Gastrocnemius medialis (tissue), 4 donors: ENCODE results near the gene AP3S1. TPM values are rescaled to one million over a fixed set of nuclear protein-coding genes. Genes with fewer than 3 reads are reported as not detected.
A peak's percentile ranks its signal among the peaks of the same experiment; 100 is the strongest.

Source experiments
- ATAC-seq, 2 donors: fragments of 150-250 bp; one replicate each; pipeline ENCODE4 v1.9.1; 2016
- DNase-seq, 2 donors: peaks; one replicate each; pipeline ENCODE4 v3.0.0-alpha.2; 2019
- H3K27ac ChIP-seq, 4 donors: fragments of 200-600 bp; sonication (generic); 1 replicate in 1 of 4; 2 replicates in 3 of 4; pipeline ENCODE4 v1.5.1; 2016 to 2018; ENCODE audit warnings: mild to moderate bottlenecking in 2 of 4, moderate library complexity in 1 of 4
- H3K27me3 ChIP-seq, 3 donors: fragments of 200-600 bp; sonication (generic) in 2 of 3; 1 replicate in 1 of 3; 2 replicates in 2 of 3; pipeline versions ENCODE4 v1.5.1 to v1.6.0; 2016 to 2019; ENCODE audit warnings: mild to moderate bottlenecking in 1 of 3, moderate library complexity in 1 of 3
- H3K36me3 ChIP-seq, 2 donors: fragments of 200-600 bp; sonication (generic) in 1 of 2; one replicate each; pipeline ENCODE4 v1.5.1; 2017 to 2018
- H3K4me1 ChIP-seq, 2 donors: fragments of 200-600 bp; sonication (generic) in 1 of 2; one replicate each; pipeline ENCODE4 v1.5.1; 2016 to 2017; ENCODE audit warnings: mild to moderate bottlenecking in 2 of 2
- H3K4me3 ChIP-seq, 4 donors: fragments of 200-600 bp; sonication (generic) in 3 of 4; 1 replicate in 1 of 4; 2 replicates in 3 of 4; pipeline ENCODE4 v1.5.1; 2016 to 2019; ENCODE audit warnings: mild to moderate bottlenecking in 2 of 4
- H3K9me3 ChIP-seq, 3 donors: fragments of 200-600 bp; sonication (generic) in 2 of 3; 1 replicate in 1 of 3; 2 replicates in 2 of 3; pipeline ENCODE4 v1.5.1; 2016 to 2019
- CTCF ChIP-seq, 5 experiments: fragments of 450-650 bp in 3 of 5; fragments of 200-600 bp in 2 of 5; sonication (generic) in 2 of 5; IDR thresholded peaks in 4 of 5; conservative IDR thresholded peaks in 1 of 5; 1 replicate in 4 of 5; 2 replicates in 1 of 5; pipeline ENCODE4 v1.5.1; 2016 to 2019; ENCODE audit warnings: antibody characterized with exemption in 5 of 5, mild to moderate bottlenecking in 3 of 5, moderate library complexity in 3 of 5
- POLR2A ChIP-seq, 2 donors: fragments of 450-650 bp; IDR thresholded peaks; one replicate each; pipeline ENCODE4 v1.6.1; 2017; ENCODE audit warnings: antibody characterized with exemption in 2 of 2, mild to moderate bottlenecking in 2 of 2, moderate library complexity in 2 of 2
- in situ Hi-C, 4 donors: fragments of 200-750 bp; cut with MboI; loops; one replicate each; pipeline versions ENCODE4 v1.15.0 to v1.8.0; 2017; ENCODE audit warnings: low sequenced_read_pairs in 4 of 4
- intact Hi-C: fragments of 100-400 bp; cut with DNase I; formaldehyde crosslinking; loops from one replicate; pipeline ENCODE4 v1.15.1; 2023; ENCODE audit warnings: low total_unique reads
- total RNA-seq, 4 donors: library from RNA; depleted of rRNA; stranded (reverse); fragments of >200 nt; gene quantifications; one replicate each; pipeline versions ENCODE4 v1.1.0 to v1.2.3, GENCODE V29; 2016

The AP3S1 gene
- 100 to 1,000 TPM in 1 of 4 donors, 10 to 100 TPM in 3; 13.0 to 121 (median 25.5) TPM for total RNA-seq

- TF ChIP-seq CTCF (IDR thresholded peaks at IDR 0.05 in 4 of 5, conservative IDR thresholded peaks at IDR 0.05 in 1 of 5) (peak in 1 of 5 experiments; percentile 17), POLR2A (IDR thresholded peaks at IDR 0.05) (peak; percentile 83 to 87)
- in situ Hi-C loops, result loop anchor here in 1 of 4 donors (25.0 kb wide), 1 partner anchor 554 kb away; the partner anchor contains the start of gene CCDC112
- no peaks in the 10 kb centered on the region for H3K9me3 ChIP-seq
- no peaks in the 10 kb centered on the region for H3K27me3 ChIP-seq
- peaks cover 0 to 10% of the 10 kb centered on the region in 2 donors for H3K36me3 ChIP-seq
- peak within 1 kb of the TSS; percentile 91 to 96 (median 94) for H3K27ac ChIP-seq
- ATAC-seq (peak; percentile 94 to 97), DNase-seq (peak; percentile 88)
- peaks cover 37 to 52% of the 10 kb centered on the region in 2 donors for H3K4me1 ChIP-seq
- H3K4me3 ChIP-seq, result peak within 1 kb of the TSS; percentile 73 to 92 (median 86)
- intact Hi-C loops, result loop anchor here (2.0 to 5.0 kb wide), 4 partner anchors 15 to 299 kb away; partner anchors contain the start of genes COMMD10, FEM1C and TMED7
These were observed at the start of gene AP3S1, which contains the start of gene ATG12 for GRCh38 chr5:115841382-115842088. AP3S1 (plus strand) TSS chr5:115841935; CDS start chr5:115842038, 103 bp downstream. ATG12 (minus strand) TSS chr5:115841565; CDS start chr5:115841552, 13 bp downstream.

GRCh38 chr5:115795700-115796099, 46.0 kb upstream of the AP3S1 start:
- Histone ChIP-seq H3K36me3 (no peaks in the 10 kb centered on the region), H3K9me3 (no peaks in the 10 kb centered on the region), H3K4me1 (no peaks in the 10 kb centered on the region), H3K27ac (no peak overlapping the region), H3K4me3 (no peak overlapping the region), H3K27me3 (no peaks in the 10 kb centered on the region)
- in situ Hi-C loops (no loop called here), intact Hi-C loops (no loop called here)
- DNase-seq (no peak), ATAC-seq (no peak)
- TF ChIP-seq POLR2A (IDR thresholded peaks at IDR 0.05) (no peak), CTCF (IDR thresholded peaks at IDR 0.05 in 4 of 5, conservative IDR thresholded peaks at IDR 0.05 in 1 of 5) (no peak)

GRCh38 chr5:115796656-115797055, 45.1 kb upstream of the AP3S1 start:
- Histone ChIP-seq H3K27me3 (no peaks in the 10 kb centered on the region), H3K4me3 (no peak overlapping the region), H3K36me3 (no peaks in the 10 kb centered on the region), H3K9me3 (no peaks in the 10 kb centered on the region), H3K27ac (no peak overlapping the region), H3K4me1 (no peaks in the 10 kb centered on the region)
- in situ Hi-C loops, result no loop called here
- no peak for DNase-seq
- intact Hi-C loops, result no loop called here
- TF ChIP-seq CTCF (IDR thresholded peaks at IDR 0.05 in 4 of 5, conservative IDR thresholded peaks at IDR 0.05 in 1 of 5) (no peak), POLR2A (IDR thresholded peaks at IDR 0.05) (no peak)
- ATAC-seq, result no peak

- in situ Hi-C loops, result no loop called here
- TF ChIP-seq POLR2A (IDR thresholded peaks at IDR 0.05), result no peak
- TF ChIP-seq CTCF (IDR thresholded peaks at IDR 0.05 in 4 of 5, conservative IDR thresholded peaks at IDR 0.05 in 1 of 5), result no peak
- ATAC-seq, result peak; percentile 14 to 39
- Histone ChIP-seq H3K4me3 (no peak overlapping the region), H3K4me1 (no peaks in the 10 kb centered on the region), H3K27me3 (no peaks in the 10 kb centered on the region), H3K36me3 (no peaks in the 10 kb centered on the region), H3K9me3 (no peaks in the 10 kb centered on the region), H3K27ac (no peak overlapping the region)
- intact Hi-C loops, result no loop called here
- no peak for DNase-seq
These were observed 43.5 kb upstream of the AP3S1 start for GRCh38 chr5:115798252-115798651.
